ENCODE results near the gene PI4KA. TPM values are rescaled to one million over a fixed set of nuclear protein-coding genes. Genes with fewer than 3 reads are reported as not detected.

The PI4KA gene
- total RNA-seq, 1 experiment from 2014 or later, result 65.8 TPM

DNA sequence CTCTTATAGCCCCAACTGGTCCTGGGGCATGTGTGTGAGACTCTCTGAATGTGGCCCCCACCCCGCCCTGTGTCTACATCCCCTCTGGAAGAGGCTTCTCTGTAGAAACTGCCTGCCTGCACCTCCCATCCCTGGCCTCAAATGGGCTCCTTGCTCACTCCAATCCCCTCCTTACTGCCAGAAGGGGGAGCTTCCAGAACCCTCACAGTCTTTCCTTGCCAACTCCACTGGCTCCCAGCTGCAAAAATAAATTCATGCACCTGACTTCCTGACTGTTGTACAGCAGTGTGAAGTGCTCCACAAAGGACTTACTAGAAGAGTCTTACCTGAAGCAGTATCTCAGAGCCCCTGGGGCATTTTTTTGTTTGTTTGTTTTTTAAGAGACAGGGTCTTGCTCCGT lies 99.9 kb downstream of the PI4KA start:
- no peak overlapping the region for H4K8ac ChIP-seq (replicated peaks; ENCODE audit: insufficient read length, low read depth, low read length)
- no peak overlapping the region for H3K4me3 Mint-ChIP-seq
- no CpG with 5 or more reads among the region's 2 CpGs for WGBS (ENCODE audit: extremely low coverage, insufficient read length, low lambda C conversion rate)
- H2BK12ac ChIP-seq (ENCODE audit: insufficient read length, low read depth, low read length), result no peak overlapping the region
- H3K56ac ChIP-seq (ENCODE audit: insufficient read length, low read depth, low read length), result no peak overlapping the region
- no peak overlapping the region for H4K91ac ChIP-seq (ENCODE audit: insufficient read length, low read depth, low read length)
- no peak overlapping the region for H3K9ac ChIP-seq (ENCODE audit: extremely low read depth, insufficient read length, low read length)
- H2BK15ac ChIP-seq (ENCODE audit: low read depth, low read length), result no peak overlapping the region
- H2AFZ ChIP-seq (ENCODE audit: low read length), result no peak overlapping the region
- H3K27me3 Mint-ChIP-seq (ENCODE audit: low read depth), result no peaks in the 10 kb centered on the region
- no peak overlapping the region for H4K5ac ChIP-seq (ENCODE audit: insufficient read length, low read depth, low read length)
- H2BK20ac ChIP-seq (ENCODE audit: low read depth, low read length, poor library complexity, severe bottlenecking), result no peak overlapping the region
- H3K4me2 ChIP-seq (ENCODE audit: insufficient read depth, insufficient read length, low read length), result no peak overlapping the region
- no peak overlapping the region for H2BK5ac ChIP-seq (ENCODE audit: insufficient read length, low read length)
- no peak overlapping the region for H2BK120ac ChIP-seq (ENCODE audit: low read depth, low read length, poor library complexity, severe bottlenecking)
- H3K9me3 Mint-ChIP-seq, result no peaks in the 10 kb centered on the region
- no peak overlapping the region for H3K27ac Mint-ChIP-seq
- no peak overlapping the region for H3K18ac ChIP-seq (ENCODE audit: insufficient read length, low read depth, low read length)
- H3K27me3 ChIP-seq (ENCODE audit: insufficient read depth, low read length), result no peaks in the 10 kb centered on the region
- H3T11ph ChIP-seq (ENCODE audit: low read length), result no peak overlapping the region
- H3K27ac ChIP-seq (ENCODE audit: insufficient read length, low read depth, low read length), result no peak overlapping the region
- no peaks in the 10 kb centered on the region for H3K23me2 ChIP-seq (ENCODE audit: insufficient read length, low read depth, low read length, poor library complexity, severe bottlenecking)
- H3K4me1 Mint-ChIP-seq, result no peaks in the 10 kb centered on the region
- H3K23ac ChIP-seq (ENCODE audit: insufficient read length, low read depth, low read length), result no peak overlapping the region
- no peaks in the 10 kb centered on the region for H3K79me1 ChIP-seq (ENCODE audit: insufficient read depth, low read depth, low read length, poor library complexity, severe bottlenecking)
- H3K4ac ChIP-seq (ENCODE audit: low read depth, low read length), result no peak overlapping the region
- H3K4me1 ChIP-seq (ENCODE audit: insufficient read depth, low read length), result no peaks in the 10 kb centered on the region
- H2AK5ac ChIP-seq (ENCODE audit: insufficient read length, low read length), result no peak overlapping the region
- H4K20me1 ChIP-seq (ENCODE audit: control insufficient read depth, insufficient read depth, insufficient read length), result no peaks in the 10 kb centered on the region
- peak; percentile 55 for TF ChIP-seq CTCF (conservative IDR thresholded peaks at IDR 0.05)
- H3K14ac ChIP-seq (ENCODE audit: insufficient read depth, low read length), result no peak overlapping the region
- no peaks in the 10 kb centered on the region for H3K9me3 ChIP-seq (ENCODE audit: control insufficient read depth, low read depth, low read length)
- H3K79me2 ChIP-seq (ENCODE audit: insufficient read depth, low read length), result no peaks in the 10 kb centered on the region
- peak; percentile 46 for DNase-seq
- peaks cover 4 to 35% (median 5%) of the 10 kb centered on the region in 3 experiments; a peak in 6 of 7 replicates for H3K36me3 Mint-ChIP-seq (ENCODE audit: insufficient read depth in 1 of 3, low read depth in 3 of 3)
